Rectal smooth muscle tissue (tissue), 1 donor: ENCODE measurements around the gene FBXO17.
A peak's percentile ranks its signal among the peaks of the same experiment; 100 is the strongest.

ENCODE experiments used
- H3K27ac ChIP-seq: one replicate; pipeline ENCODE4 v1.7.0; 2013; ENCODE audit warnings: low read depth, low read length, inconsistent platforms
- H3K27me3 ChIP-seq: one replicate; pipeline ENCODE4 v1.7.0; 2013; ENCODE audit warnings: low read length; ENCODE audit not compliant: control insufficient read depth, insufficient read depth
- H3K36me3 ChIP-seq: one replicate; pipeline ENCODE4 v1.7.0; 2013; ENCODE audit warnings: low read length; ENCODE audit not compliant: control insufficient read depth, insufficient read depth
- H3K4me1 ChIP-seq: one replicate; pipeline ENCODE4 v1.7.0; 2013; ENCODE audit warnings: low read length; ENCODE audit not compliant: control insufficient read depth, insufficient read depth
- H3K4me3 ChIP-seq: one replicate; pipeline ENCODE4 v1.7.0; 2013; ENCODE audit warnings: low read length
- H3K9ac ChIP-seq: one replicate; pipeline ENCODE4 v1.7.0; 2013; ENCODE audit warnings: low read length

Gene FBXO17

GRCh38 chr19:38975214-38975860, at the start of gene FBXO17:
Gene FBXO17 (minus strand): TSS chr19:38975742. CDS start chr19:38950319, 25,423 bp downstream.
- Histone ChIP-seq H3K36me3 (no peaks in the 10 kb centered on the region), H3K4me1 (peaks cover 9% of the 10 kb centered on the region), H3K9ac (peak within 1 kb of the TSS; percentile 73), H3K27ac (peak within 1 kb of the TSS; percentile 89), H3K4me3 (peak within 1 kb of the TSS; percentile 67), H3K27me3 (peaks cover 3% of the 10 kb centered on the region)

GRCh38 chr19:39024875-39025641, 49.5 kb upstream of the FBXO17 start:
- H3K9ac ChIP-seq, result no peak overlapping the region
- no peaks in the 10 kb centered on the region for H3K4me1 ChIP-seq
- H3K4me3 ChIP-seq, result no peak overlapping the region
- no peak overlapping the region for H3K27ac ChIP-seq
- H3K27me3 ChIP-seq, result no peaks in the 10 kb centered on the region
- peaks cover 2% of the 10 kb centered on the region for H3K36me3 ChIP-seq

- Histone ChIP-seq H3K9ac (no peak overlapping the region), H3K27me3 (no peaks in the 10 kb centered on the region), H3K4me1 (no peaks in the 10 kb centered on the region), H3K36me3 (no peaks in the 10 kb centered on the region), H3K27ac (no peak overlapping the region), H3K4me3 (no peak overlapping the region)
These were observed 45.5 kb upstream of the FBXO17 start for GRCh38 chr19:39021063-39021462.

- Histone ChIP-seq H3K27me3 (no peaks in the 10 kb centered on the region), H3K4me3 (no peak overlapping the region), H3K9ac (no peak overlapping the region), H3K27ac (no peak overlapping the region), H3K36me3 (no peaks in the 10 kb centered on the region), H3K4me1 (no peaks in the 10 kb centered on the region)
These were observed 42.1 kb upstream of the FBXO17 start for GRCh38 chr19:39017646-39018045.

- H3K4me1 ChIP-seq, result no peaks in the 10 kb centered on the region
- H3K27me3 ChIP-seq, result no peaks in the 10 kb centered on the region
- no peak overlapping the region for H3K9ac ChIP-seq
- H3K27ac ChIP-seq, result no peak overlapping the region
- H3K36me3 ChIP-seq, result no peaks in the 10 kb centered on the region
- no peak overlapping the region for H3K4me3 ChIP-seq
These were observed 41.5 kb upstream of the FBXO17 start for GRCh38 chr19:39017026-39017425.

- Histone ChIP-seq H3K27ac (no peak overlapping the region), H3K4me1 (no peaks in the 10 kb centered on the region), H3K9ac (no peak overlapping the region), H3K27me3 (no peaks in the 10 kb centered on the region), H3K36me3 (no peaks in the 10 kb centered on the region), H3K4me3 (no peak overlapping the region)
These were observed 38.5 kb upstream of the FBXO17 start for GRCh38 chr19:39014037-39014436.

- Histone ChIP-seq H3K36me3 (no peaks in the 10 kb centered on the region), H3K27me3 (no peaks in the 10 kb centered on the region), H3K9ac (no peak overlapping the region), H3K27ac (no peak overlapping the region), H3K4me3 (no peak overlapping the region), H3K4me1 (no peaks in the 10 kb centered on the region)
These were observed 33.5 kb upstream of the FBXO17 start for GRCh38 chr19:39009001-39009400.

- no peaks in the 10 kb centered on the region for H3K27me3 ChIP-seq
- H3K27ac ChIP-seq, result no peak overlapping the region
- no peak overlapping the region for H3K4me3 ChIP-seq
These were observed 32.6 kb upstream of the FBXO17 start for GRCh38 chr19:39008137-39008536.

GRCh38 chr19:39007096-39007495, 31.6 kb upstream of the FBXO17 start:
- Histone ChIP-seq H3K4me3 (no peak overlapping the region), H3K27me3 (no peaks in the 10 kb centered on the region), H3K4me1 (no peaks in the 10 kb centered on the region), H3K27ac (no peak overlapping the region), H3K36me3 (no peaks in the 10 kb centered on the region), H3K9ac (no peak overlapping the region)

More at GRCh38 chr19:39008137-39008536, 32.6 kb upstream of the FBXO17 start:
- Histone ChIP-seq H3K36me3 (no peaks in the 10 kb centered on the region), H3K4me1 (no peaks in the 10 kb centered on the region), H3K9ac (no peak overlapping the region)

- no peaks in the 10 kb centered on the region for H3K27me3 ChIP-seq
- H3K36me3 ChIP-seq, result no peaks in the 10 kb centered on the region
- H3K27ac ChIP-seq, result no peak overlapping the region
- H3K4me3 ChIP-seq, result no peak overlapping the region
- no peaks in the 10 kb centered on the region for H3K4me1 ChIP-seq
- H3K9ac ChIP-seq, result no peak overlapping the region
These were observed 28.9 kb upstream of the FBXO17 start for GRCh38 chr19:39004403-39004802.

- Histone ChIP-seq H3K36me3 (no peaks in the 10 kb centered on the region), H3K4me3 (no peak overlapping the region), H3K4me1 (no peaks in the 10 kb centered on the region), H3K9ac (no peak overlapping the region), H3K27me3 (no peaks in the 10 kb centered on the region), H3K27ac (no peak overlapping the region)
These were observed 28.3 kb upstream of the FBXO17 start for GRCh38 chr19:39003796-39004195.

GRCh38 chr19:39003188-39003587, 27.6 kb upstream of the FBXO17 start:
- Histone ChIP-seq H3K27me3 (no peaks in the 10 kb centered on the region), H3K27ac (no peak overlapping the region), H3K4me3 (no peak overlapping the region), H3K9ac (no peak overlapping the region), H3K4me1 (no peaks in the 10 kb centered on the region), H3K36me3 (no peaks in the 10 kb centered on the region)

- Histone ChIP-seq H3K36me3 (no peaks in the 10 kb centered on the region), H3K27me3 (no peaks in the 10 kb centered on the region), H3K4me1 (no peaks in the 10 kb centered on the region), H3K4me3 (no peak overlapping the region), H3K9ac (no peak overlapping the region), H3K27ac (no peak overlapping the region)
These were observed 25.5 kb upstream of the FBXO17 start for GRCh38 chr19:39001041-39001440.
